GM13977 (cell line): Measurements from ENCODE around the gene CCSER1.

Experiments
- DNase-seq: peaks from one replicate; pipeline ENCODE4 v3.0.0; 2012; ENCODE audit warnings: low spot score
- CTCF ChIP-seq: IDR thresholded peaks from 2 replicates; pipeline ENCODE4 v1.5.1; 2012; ENCODE audit warnings: mild to moderate bottlenecking, control low read depth; ENCODE audit not compliant: insufficient read depth; ENCODE audit errors: extremely low read depth, missing control alignments
- in situ Hi-C: fragments of 300-500 bp; cut with MboI; formaldehyde crosslinking; loops from one replicate; pipeline ENCODE4 v1.12.0; 2022; ENCODE audit warnings: low sequenced_read_pairs, low pct_unique_long_range_greater_than_20kb, mixed read lengths, inconsistent platforms; ENCODE audit not compliant: unreplicated experiment

The CCSER1 gene

GRCh38 chr4:90240333-90240732 lies 113.1 kb downstream of the CCSER1 start:
- DNase-seq: no peak
- in situ Hi-C loops: no loop called here
- TF ChIP-seq CTCF: no peak

- no peak for TF ChIP-seq CTCF
- DNase-seq: no peak
- in situ Hi-C loops: no loop called here
Measured at GRCh38 chr4:90241008-90241407, 113.8 kb downstream of the CCSER1 start.

- TF ChIP-seq CTCF: no peak
- no peak for DNase-seq
- in situ Hi-C loops: no loop called here
Measured at GRCh38 chr4:90245837-90246236, 118.6 kb downstream of the CCSER1 start.

GRCh38 chr4:90246816-90247215 lies 119.6 kb downstream of the CCSER1 start:
- in situ Hi-C loops: no loop called here
- TF ChIP-seq CTCF: no peak
- no peak for DNase-seq

- in situ Hi-C loops: no loop called here
- TF ChIP-seq CTCF: no peak
- DNase-seq: no peak
Measured at GRCh38 chr4:90254357-90254756, 127.2 kb downstream of the CCSER1 start.

GRCh38 chr4:90274175-90274574 lies 147.0 kb downstream of the CCSER1 start:
- in situ Hi-C loops: no loop called here
- no peak for TF ChIP-seq CTCF

GRCh38 chr4:90280954-90281353 lies 153.8 kb downstream of the CCSER1 start:
- no peak for DNase-seq
- in situ Hi-C loops: no loop called here
- TF ChIP-seq CTCF: no peak

More at GRCh38 chr4:90274175-90274574, 147.0 kb downstream of the CCSER1 start:
- no peak for DNase-seq
